ENCODE results near the gene ZNF362.

ZNF362 gene

DNA sequence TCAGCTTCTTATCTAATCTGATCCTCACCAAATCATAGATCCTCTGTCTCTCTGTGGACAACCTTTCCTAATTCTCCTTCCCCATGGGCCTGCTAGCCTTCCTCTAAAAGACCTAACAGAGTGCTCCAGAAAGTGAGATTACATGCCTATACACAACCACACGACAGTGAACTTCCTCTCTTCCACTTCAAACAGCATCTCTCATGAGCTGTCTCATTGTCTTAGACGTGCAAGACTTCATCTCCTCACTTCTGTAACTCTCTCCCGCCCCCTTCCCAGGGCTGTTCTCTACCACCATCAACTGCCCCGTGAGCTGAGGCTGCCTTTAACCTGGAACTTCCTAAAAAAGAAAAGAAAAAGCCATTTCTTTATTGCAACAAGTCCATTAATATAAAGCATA lies 78.7 kb downstream of the ZNF362 start:
- TF ChIP-seq, protein P1, sequence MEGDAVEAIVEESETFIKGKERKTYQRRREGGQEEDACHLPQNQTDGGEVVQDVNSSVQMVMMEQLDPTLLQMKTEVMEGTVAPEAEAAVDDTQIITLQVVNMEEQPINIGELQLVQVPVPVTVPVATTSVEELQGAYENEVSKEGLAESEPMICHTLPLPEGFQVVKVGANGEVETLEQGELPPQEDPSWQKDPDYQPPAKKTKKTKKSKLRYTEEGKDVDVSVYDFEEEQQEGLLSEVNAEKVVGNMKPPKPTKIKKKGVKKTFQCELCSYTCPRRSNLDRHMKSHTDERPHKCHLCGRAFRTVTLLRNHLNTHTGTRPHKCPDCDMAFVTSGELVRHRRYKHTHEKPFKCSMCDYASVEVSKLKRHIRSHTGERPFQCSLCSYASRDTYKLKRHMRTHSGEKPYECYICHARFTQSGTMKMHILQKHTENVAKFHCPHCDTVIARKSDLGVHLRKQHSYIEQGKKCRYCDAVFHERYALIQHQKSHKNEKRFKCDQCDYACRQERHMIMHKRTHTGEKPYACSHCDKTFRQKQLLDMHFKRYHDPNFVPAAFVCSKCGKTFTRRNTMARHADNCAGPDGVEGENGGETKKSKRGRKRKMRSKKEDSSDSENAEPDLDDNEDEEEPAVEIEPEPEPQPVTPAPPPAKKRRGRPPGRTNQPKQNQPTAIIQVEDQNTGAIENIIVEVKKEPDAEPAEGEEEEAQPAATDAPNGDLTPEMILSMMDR (IDR thresholded peaks at IDR 0.05; ENCODE audit: low read depth, low read length, poor library complexity, severe bottlenecking), result no peak
- no peak for TF ChIP-seq EZH2phosphoT487 (IDR thresholded peaks at IDR 0.05; ENCODE audit: borderline replicate concordance, low read length)
- Histone ChIP-seq H3K27ac (ENCODE audit: low read depth, low read length) (no peak overlapping the region), H3K36me3 (ENCODE audit: control insufficient read depth, low read length) (peaks cover 55% of the 10 kb centered on the region), H3K79me2 (ENCODE audit: control insufficient read depth, low read length) (peaks cover 65% of the 10 kb centered on the region), H3K4me1 (ENCODE audit: control insufficient read depth, low read length) (peaks cover 13% of the 10 kb centered on the region), H3F3A (ENCODE audit: control insufficient read depth, insufficient read depth) (no peaks in the 10 kb centered on the region), H3K4me3 (ENCODE audit: low read length) (no peak overlapping the region), H3K9me2 (replicated peaks; ENCODE audit: control insufficient read depth, low read length) (no peaks in the 10 kb centered on the region), H3K4me2 (ENCODE audit: low read length) (no peak overlapping the region), H3K9me3 (ENCODE audit: control insufficient read depth, insufficient read depth, low read length) (no peaks in the 10 kb centered on the region), H4K20me1 (ENCODE audit: control insufficient read depth, insufficient read depth, low read depth, low read length) (peaks cover 16% of the 10 kb centered on the region), H3K27me3 (ENCODE audit: control insufficient read depth, low read length) (no peaks in the 10 kb centered on the region)

- H3K27ac ChIP-seq (ENCODE audit: low read depth, low read length), result no peak overlapping the region
- no peak overlapping the region for H3K4me2 ChIP-seq (ENCODE audit: low read length)
- peaks cover 26% of the 10 kb centered on the region for H3K4me1 ChIP-seq (ENCODE audit: control insufficient read depth, low read length)
- no peaks in the 10 kb centered on the region for H3K9me3 ChIP-seq (ENCODE audit: control insufficient read depth, insufficient read depth, low read length)
- no peaks in the 10 kb centered on the region for H3K27me3 ChIP-seq (ENCODE audit: control insufficient read depth, low read length)
- no peaks in the 10 kb centered on the region for H3F3A ChIP-seq (ENCODE audit: control insufficient read depth, insufficient read depth)
- H3K79me2 ChIP-seq (ENCODE audit: control insufficient read depth, low read length), result peaks cover 81% of the 10 kb centered on the region
- no peak for TF ChIP-seq EZH2phosphoT487 (IDR thresholded peaks at IDR 0.05; ENCODE audit: borderline replicate concordance, low read length)
- TF ChIP-seq, protein P1 (IDR thresholded peaks at IDR 0.05; ENCODE audit: low read depth, low read length, poor library complexity, severe bottlenecking), result no peak
- no peak overlapping the region for H3K4me3 ChIP-seq (ENCODE audit: low read length)
- peaks cover 29% of the 10 kb centered on the region for H4K20me1 ChIP-seq (ENCODE audit: control insufficient read depth, insufficient read depth, low read depth, low read length)
- peaks cover 52% of the 10 kb centered on the region for H3K36me3 ChIP-seq (ENCODE audit: control insufficient read depth, low read length)
- H3K9me2 ChIP-seq (replicated peaks; ENCODE audit: control insufficient read depth, low read length), result no peaks in the 10 kb centered on the region
These were observed 80.3 kb downstream of the ZNF362 start for GRCh38 chr1:33336580-33336979.

- peaks cover 35% of the 10 kb centered on the region for H3K4me1 ChIP-seq (ENCODE audit: control insufficient read depth, low read length)
- no peaks in the 10 kb centered on the region for H3F3A ChIP-seq (ENCODE audit: control insufficient read depth, insufficient read depth)
- H3K4me3 ChIP-seq (ENCODE audit: low read length), result no peak overlapping the region
- H3K79me2 ChIP-seq (ENCODE audit: control insufficient read depth, low read length), result peaks cover 89% of the 10 kb centered on the region
- peaks cover 35% of the 10 kb centered on the region for H4K20me1 ChIP-seq (ENCODE audit: control insufficient read depth, insufficient read depth, low read depth, low read length)
- H3K9me2 ChIP-seq (replicated peaks; ENCODE audit: control insufficient read depth, low read length), result no peaks in the 10 kb centered on the region
- TF ChIP-seq, protein P1 (IDR thresholded peaks at IDR 0.05; ENCODE audit: low read depth, low read length, poor library complexity, severe bottlenecking), result no peak
- no peak for TF ChIP-seq EZH2phosphoT487 (IDR thresholded peaks at IDR 0.05; ENCODE audit: borderline replicate concordance, low read length)
- H3K36me3 ChIP-seq (ENCODE audit: control insufficient read depth, low read length), result peaks cover 51% of the 10 kb centered on the region
- no peak overlapping the region for H3K27ac ChIP-seq (ENCODE audit: low read depth, low read length)
- H3K27me3 ChIP-seq (ENCODE audit: control insufficient read depth, low read length), result no peaks in the 10 kb centered on the region
- H3K4me2 ChIP-seq (ENCODE audit: low read length), result no peak overlapping the region
- no peaks in the 10 kb centered on the region for H3K9me3 ChIP-seq (ENCODE audit: control insufficient read depth, insufficient read depth, low read length)
These were observed 81.1 kb downstream of the ZNF362 start for GRCh38 chr1:33337441-33337840.
